GF-D8 (cell line): Measurements from ENCODE around the gene MRAS.
A peak's percentile ranks its signal among the peaks of the same experiment; 100 is the strongest.
"Not testable (repeated sequence)": the region's sequence is repeated elsewhere in the genome, so short reads cannot be mapped to it uniquely, and the experiment has no call there.

Experiments
- DNase-seq: peaks from one replicate; lab custom pipeline; 2025; lab: John Stamatoyannopoulos, UW

The MRAS gene

GRCh38 chr3:138389841-138390581 lies 41.6 kb downstream of the MRAS start:
- DNase-seq = no peak

- no peak for DNase-seq
Measured at GRCh38 chr3:138390582-138390932, 42.2 kb downstream of the MRAS start.

DNA sequence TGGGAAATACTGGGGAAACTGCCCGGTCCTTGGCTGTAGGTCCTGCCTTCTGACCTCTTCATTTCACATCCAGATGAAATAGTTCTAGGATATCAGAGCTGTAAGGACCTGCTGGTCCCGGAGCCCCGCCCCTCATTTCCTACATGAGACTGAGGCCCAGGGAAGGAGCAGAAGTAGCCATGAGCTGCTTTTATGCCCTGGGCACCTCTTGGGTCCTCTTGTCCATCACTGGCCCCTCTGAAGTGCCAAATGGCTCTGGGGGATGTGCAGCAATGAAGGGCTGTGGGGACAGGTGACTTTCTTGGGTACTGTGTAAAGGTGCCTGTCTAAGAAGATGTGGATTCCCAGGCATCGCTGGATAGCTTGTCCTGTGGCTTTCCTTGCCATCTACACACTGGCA lies 45.8 kb downstream of the MRAS start:
- DNase-seq = no peak

GRCh38 chr3:138394686-138395085 lies 46.3 kb downstream of the MRAS start:
- no peak for DNase-seq

DNA sequence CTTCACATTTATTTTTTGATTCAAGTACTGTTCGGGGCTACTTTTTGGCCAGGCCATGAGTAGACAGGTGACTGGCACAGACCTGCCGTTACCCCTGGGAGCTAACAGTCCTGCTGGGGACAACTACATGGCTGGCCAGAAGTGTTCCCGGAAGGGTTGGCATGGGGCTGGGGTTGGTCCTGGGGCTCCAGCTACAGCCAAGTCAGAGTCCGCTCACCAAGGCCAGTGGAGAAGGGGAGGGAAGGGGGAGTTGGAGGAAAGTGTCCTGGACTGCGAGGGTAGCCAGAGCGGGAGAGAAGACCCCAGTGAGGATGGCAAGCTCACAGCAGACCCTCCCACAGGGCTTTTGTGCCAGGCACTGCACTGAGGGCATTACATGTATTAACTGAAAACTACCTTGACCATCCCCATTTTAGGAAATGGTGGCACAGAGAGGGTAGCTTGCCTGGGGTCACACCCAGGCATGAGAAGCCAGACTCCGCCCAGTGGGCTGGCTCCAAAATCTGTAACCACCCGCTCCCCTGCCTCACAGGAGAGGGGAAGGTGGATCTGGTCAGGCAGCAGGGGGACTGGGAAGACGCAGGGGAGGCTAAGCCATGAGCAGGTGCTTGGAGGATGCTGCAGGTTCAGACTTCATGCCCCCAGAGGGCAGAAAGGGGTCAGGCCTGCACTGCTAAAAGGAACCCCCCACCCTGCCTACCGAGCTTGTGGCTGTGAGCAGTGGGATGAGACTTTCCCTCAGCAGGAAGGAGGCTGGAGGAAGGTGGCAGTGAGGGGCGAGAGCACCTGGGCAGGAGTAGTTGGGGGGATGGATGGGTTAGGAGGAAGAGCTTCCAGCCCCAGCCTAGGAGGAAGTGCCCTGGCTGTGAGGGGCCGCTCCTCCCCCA lies 47.7 kb downstream of the MRAS start:
- DNase-seq = no peak

DNA sequence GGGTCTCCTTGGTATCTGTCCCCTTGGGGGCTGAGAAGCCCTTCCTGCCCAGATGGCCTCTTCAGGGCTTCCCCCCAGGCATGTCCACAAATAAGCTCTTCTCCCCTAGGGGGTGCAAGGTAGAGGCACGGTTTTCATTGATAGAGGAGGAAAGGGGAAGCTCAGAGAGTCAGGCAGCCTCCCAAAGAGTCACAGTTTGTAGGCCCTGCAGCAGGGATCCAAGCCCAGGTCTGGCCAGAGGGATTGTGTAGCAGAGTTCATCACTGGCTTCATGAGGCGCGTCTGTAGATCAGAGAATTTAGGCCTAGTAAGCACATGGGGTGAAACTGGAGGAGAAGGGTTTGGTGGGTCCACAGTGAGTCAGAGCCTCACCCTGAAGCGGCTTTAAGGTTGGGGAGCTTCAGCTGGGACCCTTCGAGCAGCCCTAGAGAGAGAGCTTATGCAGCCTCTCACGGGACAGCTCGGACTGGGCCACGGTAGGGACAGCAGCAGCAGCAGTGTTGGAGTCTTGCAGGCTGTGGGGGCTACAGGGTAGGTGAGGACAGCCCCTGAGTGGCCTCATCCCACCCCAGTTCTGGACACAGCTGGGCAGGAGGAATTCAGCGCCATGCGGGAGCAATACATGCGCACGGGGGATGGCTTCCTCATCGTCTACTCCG lies 48.5 kb downstream of the MRAS start:
- no peak for DNase-seq

GRCh38 chr3:138397983-138398382 lies 49.6 kb downstream of the MRAS start:
- DNase-seq = no peak

GRCh38 chr3:138398791-138399575 lies 50.6 kb downstream of the MRAS start:
- DNase-seq = no peak

GRCh38 chr3:138399766-138400165 lies 51.4 kb downstream of the MRAS start:
- no peak for DNase-seq

DNA sequence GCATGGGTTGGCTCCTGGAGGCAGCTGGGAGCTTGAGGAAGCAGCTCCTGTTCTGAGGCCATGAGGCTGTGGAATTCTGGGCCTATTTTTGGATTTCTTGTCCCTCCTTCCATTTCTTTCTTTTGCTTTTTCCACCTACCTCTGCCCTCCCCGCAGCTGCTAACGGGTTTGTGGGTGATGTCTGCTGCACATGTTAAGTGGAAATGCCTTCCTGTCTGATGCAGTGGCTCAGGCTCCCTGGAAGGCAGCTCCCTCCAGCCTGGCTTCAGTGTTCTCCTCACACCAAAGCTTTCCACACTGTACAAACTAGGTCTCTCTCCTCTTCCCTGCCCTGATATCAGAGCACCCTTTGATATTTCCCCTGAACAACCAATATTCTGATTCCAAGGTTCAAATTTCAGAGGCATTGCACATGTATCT lies 52.3 kb downstream of the MRAS start:
- DNase-seq = no peak

DNA sequence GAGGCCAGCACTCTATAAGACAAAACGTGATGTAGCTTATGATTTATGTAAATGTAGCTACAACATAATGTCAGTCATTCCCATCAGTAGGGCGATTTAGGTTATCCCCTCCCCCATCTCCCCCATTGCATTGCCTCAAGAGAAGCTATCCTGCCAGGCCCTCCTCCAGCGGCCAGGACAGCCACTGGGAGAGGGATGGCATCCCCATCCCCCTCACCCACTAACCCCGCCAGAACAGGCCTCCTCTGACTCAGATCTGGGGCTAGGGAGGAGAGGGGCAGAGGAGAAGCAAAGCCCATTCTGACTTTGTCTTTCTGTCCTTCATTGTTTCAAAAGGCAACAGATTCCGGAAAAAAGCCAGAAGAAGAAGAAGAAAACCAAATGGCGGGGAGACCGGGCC lies 53.5 kb downstream of the MRAS start:
- no peak for DNase-seq

DNA sequence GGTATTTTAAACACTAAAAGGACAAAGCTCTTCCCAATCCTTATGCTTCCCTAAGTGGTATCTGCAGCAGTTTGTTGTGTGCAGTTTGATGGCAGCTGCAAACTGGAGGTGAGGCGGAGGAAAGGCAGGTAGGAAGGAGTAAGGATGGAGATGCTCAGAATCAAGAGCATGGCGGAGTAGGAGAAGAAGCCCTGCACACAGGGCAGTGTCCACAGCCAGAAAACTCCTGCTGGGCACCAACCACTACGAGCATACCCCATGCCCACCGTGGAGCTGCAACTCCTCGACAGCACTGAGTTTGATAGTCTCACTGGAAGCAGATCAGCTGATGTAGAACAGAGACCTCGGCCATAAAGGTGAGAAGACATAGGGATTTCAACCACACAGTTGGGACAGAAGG lies 55.7 kb downstream of the MRAS start:
- DNase-seq = no peak

- no peak for DNase-seq
Measured at GRCh38 chr3:138405001-138405400, 56.6 kb downstream of the MRAS start.

DNA sequence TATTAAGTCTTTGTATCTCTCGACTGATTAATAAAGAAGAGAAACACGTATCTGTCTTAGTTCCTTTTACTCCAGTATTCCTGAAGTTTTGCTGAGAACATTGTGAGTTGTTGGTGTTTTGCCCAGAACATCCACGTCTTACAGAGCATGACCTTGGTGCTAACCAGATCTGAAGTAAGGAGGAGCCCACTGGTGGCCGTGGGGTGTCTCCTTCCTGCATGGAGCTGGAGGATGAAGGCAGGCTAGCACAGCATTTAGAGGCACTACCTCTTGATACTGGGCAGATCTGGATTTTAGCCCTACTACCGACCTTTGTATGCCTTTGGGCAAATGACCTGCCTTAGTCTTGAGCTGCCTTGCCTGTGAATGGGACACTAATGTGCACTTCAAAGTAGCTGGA lies 57.1 kb downstream of the MRAS start:
- DNase-seq = no peak

DNA sequence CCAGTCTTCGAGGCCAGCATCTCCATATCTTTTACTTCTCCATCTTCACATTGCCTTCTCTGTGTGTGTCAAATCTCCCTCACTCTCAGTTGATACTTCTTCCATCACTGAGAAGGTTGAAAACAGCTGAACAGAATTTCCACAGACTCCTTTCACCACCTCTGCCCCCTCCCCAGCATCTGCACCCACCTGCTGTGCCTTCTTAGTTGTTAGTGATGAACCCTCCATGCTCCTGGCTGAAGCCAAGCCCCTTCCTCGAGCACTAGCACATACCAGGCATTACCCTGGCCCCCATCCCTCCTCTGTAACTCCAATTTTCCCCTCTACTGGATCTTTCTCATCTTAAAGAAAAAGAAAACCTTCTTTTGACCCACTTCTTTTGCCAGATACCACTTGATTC lies 58.2 kb downstream of the MRAS start:
- no peak for DNase-seq

GRCh38 chr3:138407236-138407907 lies 59.0 kb downstream of the MRAS start:
- no peak for DNase-seq

GRCh38 chr3:138408751-138409570 lies 60.6 kb downstream of the MRAS start:
- DNase-seq = no peak

- DNase-seq = no peak
Measured at GRCh38 chr3:138412821-138413551, 64.6 kb downstream of the MRAS start.

DNA sequence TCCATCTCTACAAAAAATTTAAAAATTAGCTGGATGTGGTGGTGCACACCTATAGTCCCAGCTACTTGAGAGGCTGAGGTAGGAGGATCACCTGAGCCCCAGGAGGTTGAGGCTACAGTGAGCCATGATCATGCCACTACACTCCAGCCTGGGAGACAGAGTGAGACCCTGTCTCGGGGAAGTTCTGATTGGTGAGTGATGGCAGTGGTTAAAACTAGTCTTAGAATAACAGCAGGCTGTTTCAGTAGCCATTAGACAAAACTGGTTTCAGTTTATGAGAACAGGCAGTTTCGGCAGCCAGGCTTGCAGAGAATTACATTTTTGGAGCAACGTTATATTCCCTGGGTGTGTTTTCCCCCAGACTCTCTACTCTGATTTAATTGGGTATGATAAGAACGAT lies 67.9 kb downstream of the MRAS start:
- not testable (repeated sequence) for DNase-seq

GRCh38 chr3:138417559-138417982 lies 69.2 kb downstream of the MRAS start:
- peak; percentile 4 for DNase-seq
